CMK (cell line): Measurements from ENCODE around the gene BCAS1.

Experiments used
- DNase-seq: peaks from one replicate; pipeline ENCODE4 v3.0.0-alpha.2; 2010; ENCODE audit warnings: low read depth

The BCAS1 gene, protein sequence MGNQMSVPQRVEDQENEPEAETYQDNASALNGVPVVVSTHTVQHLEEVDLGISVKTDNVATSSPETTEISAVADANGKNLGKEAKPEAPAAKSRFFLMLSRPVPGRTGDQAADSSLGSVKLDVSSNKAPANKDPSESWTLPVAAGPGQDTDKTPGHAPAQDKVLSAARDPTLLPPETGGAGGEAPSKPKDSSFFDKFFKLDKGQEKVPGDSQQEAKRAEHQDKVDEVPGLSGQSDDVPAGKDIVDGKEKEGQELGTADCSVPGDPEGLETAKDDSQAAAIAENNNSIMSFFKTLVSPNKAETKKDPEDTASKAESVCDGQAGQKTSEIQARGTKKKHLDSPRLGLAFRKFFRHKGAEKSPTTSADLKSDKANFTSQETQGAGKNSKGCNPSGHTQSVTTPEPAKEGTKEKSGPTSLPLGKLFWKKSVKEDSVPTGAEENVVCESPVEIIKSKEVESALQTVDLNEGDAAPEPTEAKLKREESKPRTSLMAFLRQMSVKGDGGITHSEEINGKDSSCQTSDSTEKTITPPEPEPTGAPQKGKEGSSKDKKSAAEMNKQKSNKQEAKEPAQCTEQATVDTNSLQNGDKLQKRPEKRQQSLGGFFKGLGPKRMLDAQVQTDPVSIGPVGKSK

DNA sequence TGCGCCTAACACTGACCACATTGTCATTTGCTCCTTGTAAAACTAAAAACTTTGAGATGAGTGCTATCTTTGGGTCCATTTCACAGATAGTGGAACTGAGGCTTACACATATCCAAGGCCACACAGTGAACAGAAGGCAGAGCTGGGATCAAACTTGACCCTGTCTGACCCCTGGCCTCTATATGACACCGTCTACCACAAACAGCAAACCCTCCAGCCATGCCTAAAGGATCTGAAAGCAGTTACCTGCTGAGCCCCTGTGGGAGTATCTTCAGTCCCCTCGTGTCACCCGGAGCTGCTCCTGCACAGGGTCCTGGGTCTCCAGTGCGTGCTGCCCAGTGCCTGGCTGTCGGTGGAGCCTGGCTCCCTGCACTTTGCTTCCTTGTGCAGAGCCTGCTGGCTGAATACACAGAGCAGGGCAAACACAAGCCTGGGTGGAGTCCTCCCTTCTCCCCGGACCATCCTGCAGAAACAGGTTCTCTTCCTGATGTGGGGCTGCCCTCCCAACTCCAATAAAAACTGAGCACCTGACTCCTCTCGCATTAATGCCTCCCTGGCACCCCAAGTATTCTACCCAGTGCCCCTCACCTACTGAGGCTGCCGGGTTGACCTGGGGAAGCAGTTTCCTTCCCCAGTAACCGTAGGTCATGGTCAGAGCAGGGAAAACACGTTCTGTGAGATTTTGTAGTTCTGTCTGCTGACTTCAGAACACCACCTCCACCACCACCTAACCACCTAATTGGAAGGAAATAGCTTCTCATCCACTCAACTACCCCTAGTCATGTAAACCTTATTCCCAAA lies at the start of gene BCAS1:
TSS of gene BCAS1 (minus strand) at position 408 of the 801 bp plus-strand sequence. CDS start 11,876 bp downstream, outside the sequence.
- DNase-seq = no peak

DNA sequence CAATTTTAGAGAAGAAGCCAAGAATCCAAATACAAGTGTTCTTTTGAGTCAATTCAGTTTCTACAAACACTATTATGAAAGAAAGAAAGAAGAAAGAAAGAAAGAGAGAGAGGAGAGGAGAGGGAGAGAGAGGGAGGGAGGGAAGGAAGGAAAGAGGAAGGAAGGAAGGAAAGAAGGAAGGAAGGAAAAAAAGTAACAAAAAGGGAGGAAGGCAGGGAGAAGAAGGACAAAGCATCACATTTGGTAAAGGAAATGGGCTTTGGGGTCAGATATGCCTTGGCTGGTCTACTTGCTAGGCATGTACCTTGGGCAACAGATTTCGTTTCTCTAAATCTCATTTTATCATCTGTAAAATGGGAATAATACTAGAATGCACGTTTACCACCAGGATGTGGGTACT lies 49.4 kb upstream of the BCAS1 start:
- DNase-seq = no peak

DNA sequence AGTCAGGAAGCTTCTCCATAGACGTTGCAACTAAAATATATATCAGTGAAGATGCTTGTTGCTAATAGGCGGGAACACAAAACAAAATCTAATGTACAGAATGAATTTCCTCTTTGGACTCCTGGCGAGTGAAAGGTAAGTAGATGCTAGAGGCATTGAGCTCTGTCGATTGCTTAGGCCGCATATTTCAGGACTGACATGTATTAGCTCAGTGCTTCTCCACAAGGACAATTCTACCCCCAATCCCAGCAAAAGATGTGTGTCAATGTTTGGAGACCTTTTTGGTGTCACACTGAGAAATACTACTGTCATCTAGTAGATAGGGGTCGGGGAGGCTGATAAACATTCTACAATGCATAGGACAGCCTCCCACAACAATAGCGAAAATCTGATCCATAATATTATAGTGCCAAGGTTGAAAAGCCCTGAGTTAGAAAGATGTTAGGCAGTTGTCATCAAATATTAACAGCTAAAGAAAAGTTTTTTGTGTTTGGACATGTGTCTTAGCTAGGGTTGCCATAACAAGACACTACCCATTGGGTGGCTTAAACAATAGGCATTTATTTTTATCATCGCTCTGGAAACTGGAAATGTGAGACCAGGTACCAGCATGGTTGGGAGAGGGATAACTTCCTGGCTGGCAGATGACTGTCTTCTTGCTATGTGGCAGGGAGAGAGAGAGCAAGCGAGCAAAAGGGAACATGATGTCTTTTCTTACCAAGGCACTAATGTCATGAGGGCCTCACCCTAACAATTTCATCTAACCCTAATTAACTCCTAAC lies 48.0 kb upstream of the BCAS1 start:
- no peak for DNase-seq

DNA sequence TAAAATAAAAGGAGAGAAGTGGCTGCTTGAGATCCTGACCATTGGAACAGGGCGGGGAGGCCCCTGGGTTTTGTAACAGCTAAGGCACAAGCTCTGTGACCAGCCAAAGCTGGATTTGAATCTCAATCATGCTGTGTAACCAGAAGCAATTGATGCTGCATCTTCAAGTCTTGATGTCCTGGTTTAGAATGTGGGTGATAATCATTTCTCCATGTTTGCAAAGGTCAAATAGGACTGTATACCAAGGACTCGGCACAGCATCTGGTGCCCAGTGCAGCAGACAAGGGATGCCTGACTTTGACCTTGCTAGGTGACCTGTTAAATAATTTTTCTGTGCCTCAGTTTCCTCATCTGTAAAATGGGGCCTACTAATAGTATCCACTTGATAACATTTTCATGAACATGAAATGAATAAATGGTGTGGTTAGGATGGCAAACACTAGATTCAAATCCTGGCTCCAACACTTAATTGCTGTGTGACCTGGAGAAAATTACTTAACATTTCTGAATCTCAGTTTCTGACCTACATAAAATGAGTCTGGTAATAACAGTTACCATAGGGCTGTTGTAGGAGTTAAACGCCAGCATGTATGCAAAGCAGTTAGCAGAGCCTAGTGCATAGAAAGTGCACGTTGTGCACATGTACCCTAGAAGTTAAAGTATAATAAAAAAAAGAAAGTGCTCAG lies 46.3 kb upstream of the BCAS1 start:
- DNase-seq = no peak

DNA sequence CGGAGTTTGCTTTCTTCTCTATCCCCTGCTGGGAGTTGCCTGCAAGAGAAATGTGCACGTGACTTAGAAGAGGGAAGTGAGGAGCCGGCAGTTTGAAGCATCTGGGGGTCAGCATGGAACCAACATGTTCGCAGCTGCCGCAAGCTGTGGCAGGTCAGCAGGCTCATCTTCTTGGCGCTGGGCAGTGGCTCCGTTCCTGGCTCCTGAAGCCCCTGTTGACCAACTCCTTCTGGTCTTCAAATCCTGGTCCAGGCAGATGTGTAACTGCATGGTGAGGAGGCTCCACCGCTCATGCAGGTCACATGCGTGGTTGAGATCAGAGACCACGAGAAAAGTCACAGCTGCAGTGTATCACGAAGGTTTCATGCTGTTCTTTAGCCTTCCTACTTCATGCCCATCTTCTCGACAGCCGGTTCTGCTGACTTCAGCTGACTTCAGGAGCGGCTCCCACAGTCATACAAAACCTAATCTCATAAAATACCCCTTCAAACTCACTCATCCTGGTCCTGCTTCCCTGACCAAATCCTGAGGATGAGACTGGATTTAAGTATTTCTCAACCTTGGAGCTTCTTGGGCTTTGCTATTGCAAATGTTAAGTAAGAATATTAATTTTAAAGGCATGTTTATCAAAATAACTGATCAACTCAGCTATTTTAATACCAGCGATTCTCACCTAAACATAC lies 44.9 kb upstream of the BCAS1 start:
- DNase-seq = no peak

DNA sequence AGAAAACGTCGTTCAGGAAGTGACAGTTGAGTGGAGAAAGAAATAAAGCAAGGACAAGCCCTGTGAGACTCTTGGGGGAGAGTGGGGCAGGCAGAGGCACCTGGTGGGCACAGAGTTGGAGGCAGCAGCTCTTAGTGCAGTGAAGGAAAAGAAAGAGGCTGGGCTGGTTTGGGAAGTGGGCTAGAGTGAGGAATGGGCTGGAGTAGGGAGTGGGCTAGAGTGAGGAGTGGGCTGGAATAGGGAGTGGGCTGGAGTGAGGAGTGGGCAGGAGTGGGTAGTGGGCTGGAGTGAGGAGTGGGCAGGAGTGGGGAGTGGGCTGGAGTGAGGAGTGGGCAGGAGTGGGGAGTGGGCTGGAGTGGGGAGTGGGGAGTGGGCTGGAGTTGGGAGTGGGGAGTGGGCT lies 43.7 kb upstream of the BCAS1 start:
- DNase-seq = no peak

DNA sequence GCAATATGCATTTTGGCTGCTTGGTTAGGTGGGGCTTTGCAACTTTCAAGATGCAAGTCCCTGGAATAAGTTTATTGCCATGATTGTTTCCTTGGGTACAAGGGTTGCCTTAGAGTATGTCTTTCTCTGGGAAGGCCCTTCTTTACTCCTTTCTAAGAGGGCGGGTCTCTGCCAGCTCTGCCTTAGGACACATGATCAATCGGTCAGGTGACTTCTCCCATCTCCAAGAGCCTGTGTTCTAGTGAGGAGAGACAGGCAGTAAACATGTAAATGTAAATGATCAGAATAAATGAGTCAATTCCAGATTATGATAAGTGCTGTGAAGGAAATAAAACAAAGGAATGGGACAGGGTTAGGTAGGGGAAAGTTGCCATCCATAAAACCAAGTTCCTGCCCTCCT lies 43.2 kb upstream of the BCAS1 start:
- DNase-seq = no peak

DNA sequence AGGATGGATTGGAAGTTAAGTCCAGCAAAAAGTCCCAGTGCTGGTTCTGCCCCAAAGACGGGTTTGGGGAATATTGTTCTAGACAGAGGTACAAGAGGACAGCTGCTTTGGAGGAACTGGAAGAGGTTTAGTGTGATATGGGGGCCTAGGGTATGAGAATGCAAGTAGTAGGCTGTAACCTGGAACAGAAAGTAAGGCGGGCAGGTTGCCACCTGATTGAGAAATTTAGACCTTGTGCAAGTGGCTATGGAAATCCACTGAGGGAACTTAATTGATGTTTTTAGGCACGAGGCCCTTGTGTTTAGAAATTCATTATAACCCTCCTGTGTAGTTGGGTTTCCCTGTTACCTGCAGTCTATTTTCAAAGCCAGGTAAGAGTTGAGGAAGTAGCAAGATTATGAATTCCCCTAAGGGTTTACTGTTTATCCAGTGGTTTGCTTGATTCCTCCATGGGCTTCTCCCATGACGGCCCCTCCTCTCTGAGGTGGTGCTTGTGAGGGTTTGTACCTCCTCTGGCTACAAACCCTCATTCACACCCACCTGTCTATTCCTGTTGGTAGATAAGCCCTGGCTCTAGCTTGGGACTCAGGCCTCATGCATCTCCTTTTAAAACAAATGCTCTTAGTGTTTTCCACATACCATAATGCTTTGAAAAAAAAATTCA lies 42.0 kb upstream of the BCAS1 start:
- DNase-seq = no peak

DNA sequence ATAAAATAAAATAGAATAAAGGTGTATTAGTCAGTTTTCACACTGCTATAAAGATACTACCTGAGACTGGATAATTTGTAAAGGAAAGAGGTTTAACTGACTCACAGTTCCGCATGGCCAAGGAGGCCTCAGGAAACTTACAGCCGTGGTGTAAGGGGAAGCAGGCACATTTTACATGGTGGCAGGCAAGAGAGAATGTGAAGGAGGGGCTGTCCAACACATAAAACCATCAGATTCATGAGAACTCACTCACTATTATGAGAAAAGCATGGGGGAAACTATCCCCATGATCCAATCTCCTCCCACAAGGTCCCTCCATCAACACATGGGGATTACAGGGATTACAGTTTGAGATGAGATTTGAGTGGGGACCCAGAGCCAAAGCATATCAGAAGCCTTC lies 41.1 kb upstream of the BCAS1 start:
- no peak for DNase-seq

DNA sequence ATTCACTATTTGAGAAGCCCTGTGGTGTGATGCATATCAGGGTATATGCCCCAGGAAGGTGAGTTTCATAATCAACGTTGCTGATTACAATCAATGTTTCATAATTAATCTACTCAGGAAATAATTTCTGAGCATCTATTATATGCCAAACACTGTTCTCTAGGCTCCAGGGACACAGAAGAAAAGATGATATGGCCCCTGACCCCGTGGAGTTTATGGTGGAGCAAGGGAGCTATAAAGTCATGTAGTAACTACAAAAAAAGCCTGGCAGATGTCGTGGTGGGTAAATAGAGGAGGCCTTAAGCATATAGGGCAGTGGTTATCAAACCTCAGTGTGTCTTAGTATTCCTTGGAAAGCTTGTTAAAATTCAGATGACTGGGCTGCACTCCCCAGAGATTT lies 40.1 kb upstream of the BCAS1 start:
- no peak for DNase-seq

DNA sequence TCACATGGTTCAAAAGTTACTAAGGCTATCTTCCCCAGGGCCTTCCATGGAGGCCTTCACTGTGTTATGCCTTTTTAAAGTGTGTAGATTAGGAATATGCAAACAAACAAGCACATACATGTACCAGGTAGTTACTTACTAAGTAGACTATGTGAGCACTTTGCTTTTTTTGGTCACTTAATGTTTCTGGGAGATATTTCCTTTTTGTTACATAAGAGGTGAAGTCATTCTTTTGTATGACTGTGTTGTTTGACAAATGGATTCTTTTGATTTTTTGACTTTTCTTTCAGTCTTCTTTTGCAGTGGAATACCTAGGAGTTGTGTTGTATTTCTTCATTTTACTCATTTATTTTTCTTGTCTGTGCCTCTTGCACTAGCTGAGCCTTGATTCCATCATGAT lies 39.6 kb upstream of the BCAS1 start:
- DNase-seq = no peak

DNA sequence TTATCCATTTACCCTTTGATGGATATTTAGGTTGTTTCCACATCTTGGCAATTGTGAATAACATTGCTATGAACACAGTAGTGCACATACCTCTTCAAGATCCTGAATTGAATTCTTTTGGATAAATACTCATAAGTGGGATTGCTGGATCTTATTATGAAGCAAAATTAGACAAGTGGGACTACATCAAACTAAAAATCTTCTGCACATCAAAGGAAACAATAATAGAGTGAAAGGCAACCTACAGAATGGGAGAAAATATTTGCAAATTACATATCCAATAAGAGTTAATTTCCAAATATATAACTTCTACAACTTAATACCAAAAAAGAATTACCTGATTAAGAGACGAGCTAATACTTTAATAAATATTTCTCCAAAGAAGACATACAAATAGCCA lies 38.4 kb upstream of the BCAS1 start:
- DNase-seq = no peak

DNA sequence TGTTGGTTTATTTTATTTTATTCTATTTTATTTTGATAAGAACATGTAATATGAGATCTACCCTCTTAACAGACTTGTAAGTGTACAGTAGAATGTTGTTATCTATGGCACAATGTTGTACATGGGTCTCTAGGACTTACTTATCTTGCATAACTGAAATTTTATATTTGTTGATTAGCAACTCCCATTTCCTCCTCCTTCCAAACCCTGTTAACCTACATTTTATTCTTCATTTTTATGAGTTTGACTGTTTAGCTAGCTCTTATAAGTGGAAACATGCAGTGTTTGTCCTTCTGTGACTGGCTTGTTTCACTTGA lies 37.9 kb upstream of the BCAS1 start:
- DNase-seq = no peak

DNA sequence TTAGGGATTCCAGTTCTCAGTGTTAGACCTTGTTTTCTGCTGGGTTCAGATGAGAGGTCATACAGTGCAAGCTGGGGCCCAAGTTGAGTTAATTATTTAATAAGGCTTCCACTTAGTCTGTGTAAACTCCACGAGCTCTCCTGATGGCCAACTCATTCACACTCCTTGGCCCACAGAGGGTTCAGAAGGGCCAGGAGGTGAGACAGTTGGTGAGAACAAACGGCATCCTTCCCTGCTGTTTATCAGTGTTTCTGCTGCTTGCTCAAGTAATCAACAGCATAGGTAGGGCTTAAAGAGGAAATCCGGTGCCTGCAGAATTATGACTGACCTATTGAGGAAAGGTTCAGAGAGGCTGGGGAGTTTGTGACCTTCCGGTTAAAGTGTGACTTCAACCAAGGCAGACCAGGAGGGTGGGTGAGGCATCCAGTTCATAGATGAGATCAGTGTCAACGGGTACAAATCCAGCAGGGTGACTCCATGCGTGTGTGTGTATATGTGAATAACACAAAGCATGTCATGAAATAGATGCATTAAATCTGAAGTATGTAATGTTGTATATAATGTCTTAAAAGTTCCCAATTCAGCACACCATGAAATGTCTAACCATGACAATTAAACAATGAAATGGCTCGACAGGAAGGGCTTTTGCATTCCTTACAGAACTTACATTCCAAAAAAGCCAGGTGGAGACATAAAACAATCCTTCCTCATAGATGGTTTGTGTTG lies 37.4 kb upstream of the BCAS1 start:
- DNase-seq = no peak

DNA sequence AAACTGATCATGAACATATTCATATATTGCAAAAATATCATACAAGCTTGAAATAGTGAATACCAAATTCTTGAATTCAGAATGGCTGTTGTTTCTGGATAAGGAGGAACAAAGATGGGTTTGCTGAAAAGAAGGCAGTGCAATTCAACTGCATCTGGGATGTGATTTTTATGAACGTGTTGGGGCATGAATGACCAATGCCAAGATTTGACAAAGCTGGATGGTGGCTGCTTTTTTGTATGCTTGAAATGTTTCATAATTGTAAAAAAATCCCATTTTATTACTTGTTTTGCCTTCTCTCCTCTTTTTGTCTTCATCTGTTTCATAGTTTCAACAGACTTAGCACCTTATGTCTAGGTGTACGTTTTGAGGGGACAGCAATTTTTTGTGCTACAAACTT lies 36.8 kb upstream of the BCAS1 start:
- DNase-seq = no peak

DNA sequence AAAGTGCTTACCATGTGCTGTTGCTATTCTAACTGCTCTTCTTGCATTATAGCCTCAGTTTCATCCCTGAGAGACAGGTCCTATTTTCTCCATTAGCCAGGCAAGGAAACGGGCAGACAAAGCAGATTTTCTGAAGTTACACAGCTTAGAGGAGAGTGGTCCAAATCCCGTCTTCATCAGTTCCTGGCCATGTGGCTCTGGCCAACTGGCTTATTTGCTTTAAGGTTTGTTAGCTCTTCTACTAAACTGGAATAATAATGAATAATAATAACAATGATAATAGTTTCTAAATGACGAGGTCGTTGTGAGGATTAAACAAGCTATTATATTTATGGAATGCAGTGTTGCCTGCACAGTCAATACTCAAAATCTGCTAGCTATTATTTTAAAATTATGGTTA lies 35.8 kb upstream of the BCAS1 start:
- no peak for DNase-seq

DNA sequence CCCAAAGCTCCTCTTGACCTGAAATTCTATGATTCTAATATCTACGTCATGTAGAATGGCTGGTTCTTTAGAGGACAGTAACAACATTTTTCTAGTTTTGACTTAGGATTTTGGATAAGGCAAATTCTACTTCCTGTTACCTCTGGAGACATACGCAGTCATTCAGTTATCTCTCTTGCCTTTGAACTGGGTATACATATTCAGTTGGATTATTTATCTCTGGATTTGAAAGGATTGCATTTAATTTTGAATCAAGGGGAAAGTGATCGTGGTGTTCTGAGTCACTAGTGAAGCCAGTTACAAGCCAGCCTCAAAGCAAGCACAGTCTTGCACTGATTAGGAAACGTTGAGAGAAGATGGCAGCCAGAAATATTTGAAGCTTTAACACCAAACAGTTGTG lies 35.3 kb upstream of the BCAS1 start:
- DNase-seq = no peak

DNA sequence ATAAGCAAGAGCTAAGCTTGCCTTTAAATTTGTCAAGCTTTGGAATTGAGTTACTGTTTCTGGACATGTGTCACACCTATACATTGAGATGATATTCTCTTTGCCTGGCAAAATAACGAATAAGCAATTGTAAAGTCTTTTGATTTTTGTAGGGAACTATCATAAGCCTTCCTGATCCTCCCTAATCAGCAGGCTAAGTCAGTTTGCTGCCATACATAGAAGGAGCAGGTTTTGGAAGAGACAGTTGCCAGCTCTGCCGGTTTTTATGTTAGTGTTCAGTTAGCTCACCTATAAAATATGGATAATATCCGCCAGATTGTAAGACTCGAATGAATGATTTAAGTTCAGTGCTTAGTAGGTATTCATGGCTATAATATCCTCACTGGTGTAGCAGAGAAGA lies 34.4 kb upstream of the BCAS1 start:
- no peak for DNase-seq

DNA sequence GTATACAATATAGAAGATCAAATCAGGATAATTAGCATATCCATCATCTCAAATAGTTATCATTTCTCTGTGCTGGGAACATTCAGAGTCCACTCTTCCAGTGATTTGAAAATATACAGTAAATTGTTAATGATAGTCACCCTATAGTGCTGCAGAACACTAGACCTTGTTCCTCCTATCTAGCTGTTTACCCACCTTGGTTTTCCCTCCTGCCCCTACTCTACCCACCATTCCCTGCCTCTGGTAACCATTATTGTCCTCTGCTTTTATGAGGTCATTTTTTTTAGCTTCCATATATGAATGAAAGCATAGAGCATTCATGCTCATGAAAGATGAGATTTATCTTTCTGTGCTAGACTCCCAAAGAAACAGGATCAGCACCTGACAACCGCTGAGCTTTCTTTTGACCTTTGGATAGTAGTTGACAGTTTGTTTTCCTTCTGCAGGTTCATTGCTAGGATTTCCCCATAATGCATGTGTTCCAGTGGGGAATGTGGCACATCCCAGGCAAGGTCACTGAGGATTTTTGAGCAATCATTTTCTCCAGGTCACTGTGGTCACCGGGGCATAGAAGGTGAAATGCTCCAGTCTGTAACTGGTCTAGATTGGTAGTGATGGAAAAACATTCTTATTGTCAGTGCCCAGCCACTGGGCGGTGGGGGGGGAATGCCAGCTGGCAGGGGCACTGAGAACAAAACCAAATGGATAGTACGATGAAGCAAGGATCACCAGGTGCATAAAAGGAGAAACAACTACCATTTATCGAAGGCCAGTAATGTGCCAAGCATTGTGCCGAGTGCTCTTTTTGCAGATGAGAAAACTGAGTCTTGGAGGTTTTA lies 33.6 kb upstream of the BCAS1 start:
- DNase-seq = no peak
